GM18508 (cell line): ENCODE data around the gene EBLN2.
"Not testable (repeated sequence)": the region's sequence is repeated elsewhere in the genome, so short reads cannot be mapped to it uniquely, and the experiment has no call there.

Experiments used
- ATAC-seq: cut with Tn5 transposase; IDR thresholded peaks from one replicate; pipeline ENCODE4 v1.9.1; 2021; ENCODE audit warnings: moderate number of reproducible peaks; ENCODE audit not compliant: insufficient read depth, unreplicated experiment

The EBLN2 gene

DNA sequence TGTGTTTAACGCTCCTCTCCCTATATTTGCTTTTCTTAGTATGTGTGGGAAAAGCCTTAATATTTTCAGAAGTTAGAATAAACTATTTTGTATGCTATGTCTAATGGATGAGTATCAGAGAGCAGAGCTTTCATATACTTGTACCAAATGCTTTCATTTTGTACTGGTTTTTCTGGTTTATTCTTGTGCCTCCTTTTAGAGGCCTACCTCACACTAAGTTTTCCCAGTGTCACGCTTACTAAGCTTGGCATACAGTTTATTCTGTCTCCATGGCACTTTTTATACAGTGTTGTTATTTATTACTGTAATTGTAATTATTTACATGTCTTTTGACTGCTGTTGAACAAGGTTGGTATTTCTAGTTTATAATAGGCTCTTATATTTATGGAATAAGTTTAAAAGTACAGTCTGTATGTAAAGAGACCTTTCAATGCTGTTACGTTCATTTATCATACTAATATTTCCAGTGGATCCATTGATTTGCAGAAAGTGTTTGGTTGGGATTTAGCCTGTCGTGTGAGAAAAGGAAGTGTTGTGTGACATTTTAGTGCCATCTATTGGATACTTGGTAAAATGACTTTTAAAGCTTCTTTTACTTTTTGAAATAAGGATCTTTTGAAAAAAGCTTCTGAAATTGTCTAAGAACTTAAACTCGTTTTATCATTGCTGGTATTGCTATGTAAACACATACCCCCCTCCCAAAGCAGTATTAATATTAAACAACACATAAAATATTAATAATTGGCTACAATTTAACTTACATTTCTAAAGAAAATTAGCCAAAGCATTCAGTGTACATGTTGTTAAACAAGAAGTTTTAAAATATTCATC lies 5.2 kb upstream of the EBLN2 start:
- no peak for ATAC-seq

DNA sequence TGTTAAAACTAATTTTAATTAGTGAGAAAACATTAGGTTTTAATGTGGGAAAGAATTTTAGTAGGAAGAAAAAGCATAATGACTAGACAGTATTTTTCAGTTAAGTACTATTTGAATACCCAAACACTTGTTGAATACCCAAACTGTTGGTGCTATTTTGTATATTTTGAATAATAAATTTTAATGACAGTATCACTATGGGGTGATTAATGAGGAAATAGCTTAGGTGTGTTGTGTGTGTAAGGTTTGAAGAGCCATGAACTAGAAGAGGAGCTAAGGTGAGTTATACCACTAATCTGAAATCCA lies 4.7 kb upstream of the EBLN2 start:
- ATAC-seq, result no peak

GRCh38 chr3:73060302-73060723 lies 1.1 kb upstream of the EBLN2 start:
- no peak for ATAC-seq

- not testable (repeated sequence) for ATAC-seq
Measured at GRCh38 chr3:73066243-73066642, 4.8 kb downstream of the EBLN2 start.

- ATAC-seq, result no peak
Measured at GRCh38 chr3:73068419-73068818, 7.0 kb downstream of the EBLN2 start.

DNA sequence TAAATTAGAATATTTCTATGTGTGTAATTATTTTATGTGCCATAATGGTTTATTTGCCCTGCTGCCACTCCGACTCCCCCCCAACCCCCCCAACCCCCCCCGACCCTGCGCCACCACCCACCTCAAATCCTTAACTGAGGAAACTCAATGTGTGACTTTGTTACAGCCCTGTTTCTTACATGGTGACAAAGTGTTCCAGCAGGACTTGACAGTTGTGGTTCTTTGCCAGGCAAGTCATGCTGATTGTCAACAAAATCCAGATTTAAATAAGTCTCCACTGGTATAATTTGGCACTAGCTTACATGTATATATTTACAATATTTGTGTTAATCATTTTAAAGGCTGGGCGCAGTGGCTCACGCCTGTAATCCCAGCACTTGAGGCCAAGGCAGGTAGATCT lies 7.7 kb downstream of the EBLN2 start:
- ATAC-seq, result no peak

- ATAC-seq, result no peak
Measured at GRCh38 chr3:73069775-73070444, 8.5 kb downstream of the EBLN2 start.

GRCh38 chr3:73070675-73071575 lies 9.5 kb downstream of the EBLN2 start:
- ATAC-seq, result no peak

DNA sequence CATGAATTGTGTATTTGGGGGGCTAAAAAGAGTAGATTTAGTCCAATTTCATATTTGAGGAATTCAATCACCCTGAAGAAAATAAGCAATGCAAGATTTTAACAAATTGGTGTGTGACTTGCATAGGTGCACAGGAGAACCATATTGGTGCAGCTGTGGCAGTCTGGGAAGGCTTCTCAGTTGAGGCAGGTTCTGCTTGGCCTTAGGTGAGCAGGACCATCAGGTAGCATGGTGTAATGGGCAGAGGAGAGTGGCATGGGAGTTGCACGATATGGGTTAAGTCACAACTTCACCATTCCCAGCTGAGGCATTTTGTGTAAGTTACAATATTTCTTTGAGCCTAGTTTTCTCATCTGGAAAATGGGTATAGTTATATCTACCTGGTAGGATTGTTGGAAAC lies 10.5 kb downstream of the EBLN2 start:
- ATAC-seq, result no peak

GRCh38 chr3:73072634-73073033 lies 11.2 kb downstream of the EBLN2 start:
- ATAC-seq, result no peak

DNA sequence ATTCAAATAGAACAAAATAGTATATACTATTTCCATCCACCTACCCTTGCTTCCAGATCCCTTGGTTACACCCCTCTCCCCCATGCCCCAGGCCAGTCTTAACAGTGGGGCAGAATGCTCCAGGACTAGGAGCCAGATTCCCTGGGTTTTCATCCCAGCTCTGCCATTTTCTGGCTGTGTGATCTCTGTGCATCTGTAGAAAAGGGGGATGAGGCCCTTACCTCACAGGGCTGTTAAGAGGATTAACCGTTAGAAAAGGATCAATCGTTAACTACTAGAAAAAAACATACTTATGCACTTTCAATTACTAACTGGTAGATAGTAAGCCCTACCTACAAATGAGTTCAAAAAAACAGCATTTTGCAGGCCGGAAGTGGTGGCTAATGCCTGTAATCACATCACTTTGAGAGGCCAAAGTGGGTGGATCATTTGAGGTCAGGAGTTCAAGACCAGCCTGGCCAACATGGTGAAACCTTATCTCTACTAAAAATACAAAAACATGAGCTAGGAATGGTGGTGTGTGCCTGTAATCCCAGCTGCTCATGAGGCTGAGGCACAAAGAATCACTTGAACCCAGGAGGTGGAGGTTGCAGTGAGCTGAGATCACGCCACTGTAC lies 11.7 kb downstream of the EBLN2 start:
- no peak for ATAC-seq

GRCh38 chr3:73074781-73075180 lies 13.3 kb downstream of the EBLN2 start:
- no peak for ATAC-seq

DNA sequence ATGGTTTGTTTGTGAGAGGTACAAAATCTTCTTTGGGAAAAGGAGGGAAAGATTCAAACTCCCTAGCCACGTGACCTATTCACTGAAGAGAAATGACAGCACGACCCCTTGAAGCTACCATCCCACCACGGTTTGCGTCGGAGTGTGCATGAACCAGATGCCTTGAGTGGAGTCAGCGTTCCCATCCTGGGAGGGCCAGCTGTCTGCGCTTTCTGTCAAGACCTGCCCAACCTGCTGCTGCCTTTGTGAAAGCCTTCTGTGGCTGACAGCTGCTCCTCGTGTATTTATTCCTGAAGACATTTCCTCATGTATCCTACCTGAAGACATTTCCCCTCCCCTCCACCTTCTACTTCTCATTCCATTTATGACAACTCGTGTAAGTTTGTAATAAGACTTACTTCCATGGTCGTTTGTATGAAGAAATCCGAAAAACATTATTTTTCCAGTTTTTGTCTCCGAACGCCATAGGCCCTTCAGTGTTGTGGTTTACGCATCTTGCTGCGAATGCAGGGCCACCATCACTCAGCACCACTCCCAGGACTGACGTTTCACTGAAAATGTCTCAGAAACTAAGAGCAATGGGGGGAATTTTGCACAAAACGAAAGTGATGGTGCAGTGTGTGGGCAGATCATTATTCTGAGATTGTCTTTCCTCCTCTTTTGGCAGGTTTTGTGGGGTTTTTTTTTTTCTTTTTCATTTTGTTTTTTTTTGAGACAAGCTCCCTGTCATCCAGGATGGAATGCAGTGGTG lies 18.9 kb downstream of the EBLN2 start:
- no peak for ATAC-seq

DNA sequence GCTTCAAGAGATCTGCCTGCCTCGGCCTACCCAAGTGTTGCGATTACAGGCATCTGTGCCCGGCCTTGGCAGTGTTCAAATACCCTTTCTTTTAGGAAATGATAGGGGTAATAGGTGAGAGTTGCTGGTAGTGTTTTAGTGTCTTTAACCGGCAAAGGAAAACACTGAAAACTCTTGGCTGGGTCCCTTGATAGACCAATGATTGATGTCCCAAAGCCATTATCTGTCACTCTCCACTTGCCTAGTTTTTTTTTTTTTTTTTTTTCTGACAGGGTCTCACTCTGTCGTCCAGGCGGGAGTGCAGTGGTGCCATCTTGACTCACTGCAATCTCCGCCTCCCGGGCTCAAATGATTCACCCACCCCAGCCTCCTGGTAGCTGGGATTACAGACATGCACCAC lies 19.7 kb downstream of the EBLN2 start:
- no peak for ATAC-seq

DNA sequence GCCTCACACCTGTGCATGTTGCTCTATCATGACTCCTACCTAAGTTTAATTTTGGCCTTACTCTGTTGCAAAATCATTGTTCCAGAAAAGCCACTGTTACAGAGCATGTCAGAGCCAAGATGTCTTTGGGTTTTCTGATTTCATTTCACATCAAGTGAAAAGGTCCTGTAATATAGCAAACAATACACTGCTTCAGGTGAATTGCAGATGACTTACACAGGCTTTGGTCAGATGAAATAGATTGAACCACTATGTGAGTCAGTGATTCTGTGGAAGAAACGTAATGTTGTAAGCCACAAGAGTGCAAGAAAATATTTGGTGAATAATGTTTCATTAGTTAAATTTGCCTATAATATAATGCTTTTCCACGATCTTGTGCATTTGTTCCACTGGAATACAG lies 22.7 kb downstream of the EBLN2 start:
- no peak for ATAC-seq

GRCh38 chr3:73086071-73086494 lies 24.6 kb downstream of the EBLN2 start:
- ATAC-seq, result no peak

DNA sequence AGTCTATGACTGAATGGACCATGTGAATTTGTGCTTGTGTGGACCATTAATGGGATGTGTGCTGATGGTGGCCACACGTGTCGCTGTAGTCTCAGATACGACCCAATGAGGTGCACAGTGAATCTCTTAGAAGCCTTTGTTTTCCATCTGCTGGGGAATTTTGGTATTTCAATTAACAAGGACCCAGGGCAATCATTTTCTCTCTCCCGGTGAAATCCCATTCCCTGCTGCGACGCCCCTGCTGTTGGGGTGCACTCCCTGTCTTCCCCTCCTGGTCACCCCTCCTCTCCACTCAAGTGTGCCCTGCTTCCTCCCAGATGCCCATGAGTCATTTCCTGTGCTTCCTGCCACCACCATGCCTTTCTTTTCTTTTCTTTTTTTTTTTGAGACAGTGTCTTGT lies 32.7 kb downstream of the EBLN2 start:
- no peak for ATAC-seq

DNA sequence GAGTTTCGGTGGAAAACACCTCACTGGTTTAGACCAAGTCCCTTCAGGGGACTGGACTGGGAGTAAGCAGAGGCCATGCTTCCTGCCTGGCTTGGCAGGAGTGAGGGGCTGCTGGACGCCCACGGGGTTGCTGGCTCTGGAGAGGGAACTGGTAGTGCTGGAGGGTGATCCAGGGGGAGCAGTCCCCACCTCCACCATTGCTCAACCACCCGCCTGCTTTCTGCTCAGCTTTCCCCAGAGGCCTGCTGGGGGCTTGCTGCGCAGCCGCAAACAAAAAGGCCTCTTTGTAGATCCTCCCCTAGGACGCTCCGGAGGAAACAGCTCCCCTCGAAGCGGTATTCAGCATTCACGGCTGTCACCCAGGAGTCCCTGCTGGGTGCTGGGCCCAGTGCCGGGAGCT lies 33.5 kb downstream of the EBLN2 start:
- ATAC-seq, result no peak

DNA sequence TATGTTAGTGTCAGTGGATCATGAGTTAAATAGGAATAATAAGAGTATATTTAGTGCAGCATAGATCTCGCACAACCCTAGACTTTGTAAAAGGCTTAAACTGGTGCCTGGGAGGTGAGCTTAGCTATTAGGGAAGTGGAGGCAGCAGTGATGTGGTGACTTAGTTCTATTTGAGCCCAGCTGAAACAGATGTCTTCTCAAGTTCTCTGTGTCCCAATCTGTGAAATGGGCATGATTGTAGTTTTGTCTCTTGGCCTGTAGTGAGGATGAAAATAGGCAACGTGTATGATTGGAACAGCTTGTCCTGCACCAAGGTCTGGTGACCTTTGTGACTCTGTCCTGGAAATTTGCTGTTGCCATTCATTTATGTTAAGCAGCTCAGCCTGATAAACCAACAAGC lies 34.7 kb downstream of the EBLN2 start:
- no peak for ATAC-seq

DNA sequence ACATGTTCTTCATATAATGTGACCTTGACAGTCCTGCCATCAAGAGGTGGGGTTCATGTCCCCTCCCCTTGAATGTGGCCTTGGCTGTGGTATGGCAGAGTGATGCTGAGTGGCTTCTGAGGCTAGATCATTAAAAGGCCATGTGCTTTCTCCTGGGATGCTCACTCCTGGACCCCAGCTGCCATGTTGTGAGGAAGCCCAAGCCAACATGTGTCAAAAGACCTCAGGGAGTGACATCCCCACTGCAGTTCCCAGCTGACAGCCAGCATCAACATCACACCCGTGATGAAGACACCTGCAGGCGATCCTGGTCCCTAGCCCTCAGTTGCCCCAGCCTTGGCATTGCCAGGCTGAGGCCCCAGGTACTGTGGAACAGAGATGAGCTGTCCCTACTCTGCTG lies 36.6 kb downstream of the EBLN2 start:
- no peak for ATAC-seq
